Esophagus muscularis mucosa (tissue), 4 donors: ENCODE data around the gene C19orf47. TPM values are rescaled to one million over a fixed set of nuclear protein-coding genes. Genes with fewer than 3 reads are reported as not detected.
A peak's percentile ranks its signal among the peaks of the same experiment; 100 is the strongest.

Experiments used
- DNase-seq: peaks from one replicate; pipeline ENCODE4 v3.0.0-alpha.2; 2017; ENCODE audit errors: extremely low spot score
- H3K27ac ChIP-seq, 4 donors: fragments of 200-600 bp; sonication (generic); replicated peaks in 1 of 4; 1 replicate in 3 of 4; 2 replicates in 1 of 4; pipeline ENCODE4 v1.5.1; 2016 to 2019; ENCODE audit warnings: mild to moderate bottlenecking in 1 of 4
- H3K27me3 ChIP-seq, 4 donors: fragments of 200-600 bp; sonication (generic); one replicate each; pipeline versions ENCODE4 v1.5.1 to v1.6.0; 2016 to 2019
- H3K36me3 ChIP-seq, 4 donors: fragments of 200-600 bp; sonication (generic); one replicate each; pipeline ENCODE4 v1.5.1; 2016 to 2019
- H3K4me1 ChIP-seq, 4 donors: fragments of 200-600 bp; sonication (generic); one replicate each; pipeline ENCODE4 v1.5.1; 2016 to 2019
- H3K4me3 ChIP-seq, 4 donors: fragments of 200-600 bp; sonication (generic); 1 replicate in 2 of 4; 2 replicates in 2 of 4; pipeline ENCODE4 v1.5.1; 2016 to 2019; ENCODE audit warnings: mild to moderate bottlenecking in 4 of 4, moderate library complexity in 1 of 4
- H3K9me3 ChIP-seq, 4 donors: fragments of 200-600 bp; sonication (generic); 1 replicate in 3 of 4; 2 replicates in 1 of 4; pipeline ENCODE4 v1.5.1; 2016 to 2019
- CTCF ChIP-seq, 3 experiments: fragments of 200-600 bp in 2 of 3; fragments of 450-650 bp in 1 of 3; sonication (generic) in 2 of 3; IDR thresholded peaks; one replicate each; pipeline ENCODE4 v1.5.1; 2017 to 2019; ENCODE audit warnings: antibody characterized with exemption in 3 of 3, mild to moderate bottlenecking in 2 of 3, moderate library complexity in 1 of 3
- EP300 ChIP-seq: sonication (generic); formaldehyde crosslinking; IDR thresholded peaks from one replicate; pipeline ENCODE4 v1.6.1; 2017; ENCODE audit warnings: antibody characterized with exemption
- POLR2A ChIP-seq: fragments of 450-650 bp; IDR thresholded peaks from one replicate; pipeline ENCODE4 v1.6.1; 2017; ENCODE audit warnings: antibody characterized with exemption, moderate library complexity, mild to moderate bottlenecking, low read depth
- POLR2AphosphoS5 ChIP-seq, 2 donors: sonication (generic); formaldehyde crosslinking; IDR thresholded peaks; one replicate each; pipeline ENCODE4 v1.6.1; 2017; ENCODE audit warnings: antibody characterized with exemption in 2 of 2
- WGBS: methylation state at CpG from one replicate; pipeline ENCODE4 v1.1.5; 2018; 5-methylcytosine and 5-hydroxymethylcytosine counted together
- intact Hi-C: fragments of 100-400 bp; cut with DNase I; formaldehyde crosslinking; loops from one replicate; pipeline ENCODE4 v1.15.1; 2023
- total RNA-seq, 4 donors: library from RNA; depleted of rRNA; stranded (reverse); fragments of >200 nt; gene quantifications; one replicate each; pipeline versions ENCODE4 v1.1.0 to v1.2.1, GENCODE V29; 2016

The C19orf47 gene
- total RNA-seq, 4 donors from 2014 or later = 17.9 to 42.6 (median 26.8) TPM

- no peaks in the 10 kb centered on the region for H3K27me3 ChIP-seq
- H3K27ac ChIP-seq = peak overlapping the region in 1 of 4 donors; percentile 72
- no peak overlapping the region for H3K4me3 ChIP-seq
- 84% methylated on average over 12 of the region's 14 CpGs for WGBS
- H3K36me3 ChIP-seq = no peaks in the 10 kb centered on the region
- H3K9me3 ChIP-seq = no peaks in the 10 kb centered on the region
- no peak for TF ChIP-seq CTCF (IDR thresholded peaks at IDR 0.05)
- intact Hi-C loops = no loop called here
- no peak for DNase-seq
- H3K4me1 ChIP-seq = peaks cover 72 to 91% (median 86%) of the 10 kb centered on the region in 4 donors
Observed at GRCh38 chr19:40281381-40282208, 66.6 kb downstream of the C19orf47 start.

- Histone ChIP-seq H3K36me3 (no peaks in the 10 kb centered on the region), H3K27me3 (no peaks in the 10 kb centered on the region), H3K9me3 (no peaks in the 10 kb centered on the region), H3K4me1 (peaks cover 66 to 89% (median 84%) of the 10 kb centered on the region in 4 donors), H3K27ac (peak overlapping the region; percentile 72 to 77 (median 74)), H3K4me3 (no peak overlapping the region)
- no peak for DNase-seq
- 30% methylated on average over 6 of the region's 10 CpGs for WGBS
- intact Hi-C loops = no loop called here
- TF ChIP-seq EP300 (no peak), CTCF (IDR thresholded peaks at IDR 0.05) (no peak), POLR2AphosphoS5 (IDR thresholded peaks at IDR 0.05) (no peak), POLR2A (no peak)
Observed at GRCh38 chr19:40280608-40281221, 67.5 kb downstream of the C19orf47 start.

- no peaks in the 10 kb centered on the region for H3K27me3 ChIP-seq
- intact Hi-C loops = no loop called here
- peaks cover 70 to 92% (median 89%) of the 10 kb centered on the region in 4 donors for H3K4me1 ChIP-seq
- peak overlapping the region; percentile 37 to 49 (median 38) for H3K4me3 ChIP-seq
- no peak for TF ChIP-seq CTCF (IDR thresholded peaks at IDR 0.05)
- WGBS = 78% methylated on average over 11 of the region's 17 CpGs
- no peaks in the 10 kb centered on the region for H3K36me3 ChIP-seq
- DNase-seq = no peak
- H3K9me3 ChIP-seq = no peaks in the 10 kb centered on the region
- H3K27ac ChIP-seq = peak overlapping the region; percentile 72 to 77 (median 74)
Observed at GRCh38 chr19:40279761-40280607, 68.2 kb downstream of the C19orf47 start.

- 27% methylated on average over 3 of the region's 15 CpGs for WGBS
- Histone ChIP-seq H3K27me3 (no peaks in the 10 kb centered on the region), H3K4me3 (peak overlapping the region; percentile 37 to 49 (median 38)), H3K36me3 (no peaks in the 10 kb centered on the region), H3K27ac (peak overlapping the region; percentile 72 to 77 (median 74)), H3K9me3 (no peaks in the 10 kb centered on the region), H3K4me1 (peaks cover 78 to 97% (median 94%) of the 10 kb centered on the region in 4 donors)
- no peak for DNase-seq
- TF ChIP-seq POLR2A (no peak), EP300 (no peak), CTCF (IDR thresholded peaks at IDR 0.05) (peak in 1 of 3 experiments; percentile 16), POLR2AphosphoS5 (IDR thresholded peaks at IDR 0.05) (no peak)
- intact Hi-C loops = no loop called here
Observed at GRCh38 chr19:40279120-40279551, 69.1 kb downstream of the C19orf47 start.
